ENCODE results near the gene MORN1.

MORN1 gene

GRCh38 chr1:2433196-2433595, 41.8 kb upstream of the MORN1 start:
- H3K27ac ChIP-seq (ENCODE audit: low read depth, low read length), result no peak overlapping the region
- H4K20me1 ChIP-seq (ENCODE audit: control insufficient read depth, insufficient read depth, low read depth, low read length), result no peaks in the 10 kb centered on the region
- TF ChIP-seq EZH2phosphoT487 (IDR thresholded peaks at IDR 0.05; ENCODE audit: borderline replicate concordance, low read length), result no peak
- TF ChIP-seq, protein P1, sequence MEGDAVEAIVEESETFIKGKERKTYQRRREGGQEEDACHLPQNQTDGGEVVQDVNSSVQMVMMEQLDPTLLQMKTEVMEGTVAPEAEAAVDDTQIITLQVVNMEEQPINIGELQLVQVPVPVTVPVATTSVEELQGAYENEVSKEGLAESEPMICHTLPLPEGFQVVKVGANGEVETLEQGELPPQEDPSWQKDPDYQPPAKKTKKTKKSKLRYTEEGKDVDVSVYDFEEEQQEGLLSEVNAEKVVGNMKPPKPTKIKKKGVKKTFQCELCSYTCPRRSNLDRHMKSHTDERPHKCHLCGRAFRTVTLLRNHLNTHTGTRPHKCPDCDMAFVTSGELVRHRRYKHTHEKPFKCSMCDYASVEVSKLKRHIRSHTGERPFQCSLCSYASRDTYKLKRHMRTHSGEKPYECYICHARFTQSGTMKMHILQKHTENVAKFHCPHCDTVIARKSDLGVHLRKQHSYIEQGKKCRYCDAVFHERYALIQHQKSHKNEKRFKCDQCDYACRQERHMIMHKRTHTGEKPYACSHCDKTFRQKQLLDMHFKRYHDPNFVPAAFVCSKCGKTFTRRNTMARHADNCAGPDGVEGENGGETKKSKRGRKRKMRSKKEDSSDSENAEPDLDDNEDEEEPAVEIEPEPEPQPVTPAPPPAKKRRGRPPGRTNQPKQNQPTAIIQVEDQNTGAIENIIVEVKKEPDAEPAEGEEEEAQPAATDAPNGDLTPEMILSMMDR (IDR thresholded peaks at IDR 0.05; ENCODE audit: low read depth, low read length, poor library complexity, severe bottlenecking), result no peak
- H3K9me3 ChIP-seq (ENCODE audit: control insufficient read depth, insufficient read depth, low read length), result peaks cover 21% of the 10 kb centered on the region; the same call in 1 of the 2 replicates
- no peaks in the 10 kb centered on the region for H3K4me1 ChIP-seq (ENCODE audit: control insufficient read depth, low read length)
- no peaks in the 10 kb centered on the region for H3F3A ChIP-seq (ENCODE audit: control insufficient read depth, insufficient read depth)
- no peaks in the 10 kb centered on the region for H3K27me3 ChIP-seq (ENCODE audit: control insufficient read depth, low read length)
- no peak overlapping the region for H3K4me3 ChIP-seq (ENCODE audit: low read length)
- no peaks in the 10 kb centered on the region for H3K9me2 ChIP-seq (replicated peaks; ENCODE audit: control insufficient read depth, low read length)
- no peaks in the 10 kb centered on the region for H3K79me2 ChIP-seq (ENCODE audit: control insufficient read depth, low read length)
- H3K36me3 ChIP-seq (ENCODE audit: control insufficient read depth, low read length), result no peaks in the 10 kb centered on the region
- H3K4me2 ChIP-seq (ENCODE audit: low read length), result no peak overlapping the region

- H3K9me2 ChIP-seq (replicated peaks; ENCODE audit: control insufficient read depth, low read length), result no peaks in the 10 kb centered on the region
- peaks cover 21% of the 10 kb centered on the region; the same call in 1 of the 2 replicates for H3K9me3 ChIP-seq (ENCODE audit: control insufficient read depth, insufficient read depth, low read length)
- no peaks in the 10 kb centered on the region for H3F3A ChIP-seq (ENCODE audit: control insufficient read depth, insufficient read depth)
- no peak overlapping the region for H3K4me2 ChIP-seq (ENCODE audit: low read length)
- H3K36me3 ChIP-seq (ENCODE audit: control insufficient read depth, low read length), result no peaks in the 10 kb centered on the region
- no peak overlapping the region for H3K4me3 ChIP-seq (ENCODE audit: low read length)
- no peaks in the 10 kb centered on the region for H3K4me1 ChIP-seq (ENCODE audit: control insufficient read depth, low read length)
- no peak overlapping the region for H3K27ac ChIP-seq (ENCODE audit: low read depth, low read length)
- TF ChIP-seq, protein P1 (IDR thresholded peaks at IDR 0.05; ENCODE audit: low read depth, low read length, poor library complexity, severe bottlenecking), result no peak
- TF ChIP-seq EZH2phosphoT487 (IDR thresholded peaks at IDR 0.05; ENCODE audit: borderline replicate concordance, low read length), result no peak
- H3K27me3 ChIP-seq (ENCODE audit: control insufficient read depth, low read length), result no peaks in the 10 kb centered on the region
- no peaks in the 10 kb centered on the region for H3K79me2 ChIP-seq (ENCODE audit: control insufficient read depth, low read length)
- no peaks in the 10 kb centered on the region for H4K20me1 ChIP-seq (ENCODE audit: control insufficient read depth, insufficient read depth, low read depth, low read length)
These were observed 41.1 kb upstream of the MORN1 start for GRCh38 chr1:2432441-2432844.

DNA sequence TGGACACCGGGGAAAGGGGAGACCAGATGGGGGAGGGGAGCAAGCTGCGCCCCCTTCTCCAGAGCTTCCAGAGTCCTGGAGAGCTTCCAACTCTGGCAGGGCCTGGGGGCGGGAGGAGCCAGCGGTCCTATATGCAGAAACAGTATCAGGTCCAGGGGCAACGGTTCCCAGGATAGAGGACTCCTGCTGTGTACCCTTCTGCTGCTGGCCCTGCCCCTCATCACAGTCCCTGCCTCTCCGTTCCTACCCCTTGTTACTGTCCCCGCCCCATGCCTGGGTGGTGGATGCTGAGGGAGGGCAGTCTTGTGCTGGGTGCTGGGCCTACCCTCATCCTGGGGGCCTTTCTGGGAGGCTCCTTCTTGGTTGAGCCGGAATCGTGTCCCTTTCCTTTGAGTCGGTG, 40.2 kb upstream of the MORN1 start:
- H3K9me3 ChIP-seq (ENCODE audit: control insufficient read depth, insufficient read depth, low read length), result peaks cover 21% of the 10 kb centered on the region; the same call in 1 of the 2 replicates
- H3K79me2 ChIP-seq (ENCODE audit: control insufficient read depth, low read length), result no peaks in the 10 kb centered on the region
- TF ChIP-seq, protein P1 (IDR thresholded peaks at IDR 0.05; ENCODE audit: low read depth, low read length, poor library complexity, severe bottlenecking), result no peak
- no peak for TF ChIP-seq EZH2phosphoT487 (IDR thresholded peaks at IDR 0.05; ENCODE audit: borderline replicate concordance, low read length)
- no peaks in the 10 kb centered on the region for H3K27me3 ChIP-seq (ENCODE audit: control insufficient read depth, low read length)
- no peak overlapping the region for H3K4me3 ChIP-seq (ENCODE audit: low read length)
- no peaks in the 10 kb centered on the region for H3F3A ChIP-seq (ENCODE audit: control insufficient read depth, insufficient read depth)
- no peaks in the 10 kb centered on the region for H3K9me2 ChIP-seq (replicated peaks; ENCODE audit: control insufficient read depth, low read length)
- H3K27ac ChIP-seq (ENCODE audit: low read depth, low read length), result no peak overlapping the region
- H3K4me1 ChIP-seq (ENCODE audit: control insufficient read depth, low read length), result no peaks in the 10 kb centered on the region
- H4K20me1 ChIP-seq (ENCODE audit: control insufficient read depth, insufficient read depth, low read depth, low read length), result no peaks in the 10 kb centered on the region
- H3K36me3 ChIP-seq (ENCODE audit: control insufficient read depth, low read length), result no peaks in the 10 kb centered on the region
- no peak overlapping the region for H3K4me2 ChIP-seq (ENCODE audit: low read length)
